T-helper 9 cell (primary cell): Measurements from ENCODE around the gene ACTG2.
"Not testable (repeated sequence)": the region's sequence is repeated elsewhere in the genome, so short reads cannot be mapped to it uniquely, and the experiment has no call there.

Experiments used
- DNase-seq: peaks from one replicate; pipeline ENCODE4 v3.0.0-alpha.2; 2020

The ACTG2 gene

GRCh38 chr2:73937899-73938298 lies 45.1 kb downstream of the ACTG2 start:
- DNase-seq: no peak

- DNase-seq: no peak
Measured at GRCh38 chr2:73938718-73939352, 46.0 kb downstream of the ACTG2 start.

DNA sequence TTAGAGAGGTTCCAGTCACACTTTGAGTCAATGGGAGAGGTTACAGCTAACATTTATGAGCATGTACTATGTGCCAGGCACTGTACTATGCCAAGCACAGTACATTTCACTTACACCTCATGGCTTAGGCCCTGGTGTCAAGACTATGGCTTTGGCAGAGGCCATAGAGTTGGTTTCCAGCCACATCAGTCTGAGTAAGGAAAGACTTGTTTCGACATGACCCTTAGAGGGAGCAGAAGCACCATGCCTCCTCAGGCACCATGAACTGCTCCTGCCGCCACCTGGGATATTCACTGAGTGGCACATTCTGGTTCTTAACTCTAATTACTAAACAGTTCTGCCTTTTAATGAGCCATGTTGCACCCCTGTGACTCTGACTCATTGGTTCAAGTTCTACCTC lies 46.6 kb downstream of the ACTG2 start:
- no peak for DNase-seq

DNA sequence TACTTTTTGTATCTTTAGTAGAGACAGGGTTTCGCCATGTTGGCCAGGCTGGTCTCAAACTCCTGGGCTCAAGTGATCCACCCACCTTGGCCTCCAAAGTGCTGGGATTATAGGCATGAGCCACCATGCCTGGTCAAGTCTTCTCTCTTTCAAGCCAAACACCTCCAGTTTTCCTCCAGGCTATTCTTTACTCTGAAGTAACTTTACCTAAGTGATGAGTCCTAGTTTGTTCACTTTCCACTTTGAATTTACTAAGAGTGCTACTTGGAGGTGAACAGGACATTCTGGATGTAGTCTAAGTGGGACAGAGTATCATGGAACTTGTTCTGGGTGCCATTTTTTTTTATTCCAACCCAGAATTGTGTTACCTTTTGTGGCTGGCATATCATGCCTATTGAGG lies 47.3 kb downstream of the ACTG2 start:
- DNase-seq: not testable (repeated sequence)

GRCh38 chr2:73942664-73943063 lies 49.9 kb downstream of the ACTG2 start:
- no peak for DNase-seq

DNA sequence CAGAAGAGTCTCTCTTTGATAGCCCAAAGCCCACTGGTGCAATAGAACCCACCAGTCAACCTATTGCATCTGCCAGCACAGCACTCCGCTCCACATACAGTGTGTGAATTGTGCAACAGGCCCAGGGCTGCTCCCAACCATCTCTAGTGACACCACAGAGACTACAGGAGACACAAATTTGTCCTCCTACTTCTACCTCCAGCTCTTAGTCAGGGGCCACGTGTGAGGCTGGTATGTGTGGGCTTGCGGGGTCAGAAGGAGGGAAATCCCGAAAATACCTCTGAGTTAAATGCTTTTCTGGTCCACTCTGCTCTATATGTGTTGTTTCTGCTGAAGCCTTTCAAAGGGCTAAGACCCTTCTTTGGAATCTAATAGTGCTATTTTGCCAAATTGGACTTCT lies 51.9 kb downstream of the ACTG2 start:
- DNase-seq: no peak

DNA sequence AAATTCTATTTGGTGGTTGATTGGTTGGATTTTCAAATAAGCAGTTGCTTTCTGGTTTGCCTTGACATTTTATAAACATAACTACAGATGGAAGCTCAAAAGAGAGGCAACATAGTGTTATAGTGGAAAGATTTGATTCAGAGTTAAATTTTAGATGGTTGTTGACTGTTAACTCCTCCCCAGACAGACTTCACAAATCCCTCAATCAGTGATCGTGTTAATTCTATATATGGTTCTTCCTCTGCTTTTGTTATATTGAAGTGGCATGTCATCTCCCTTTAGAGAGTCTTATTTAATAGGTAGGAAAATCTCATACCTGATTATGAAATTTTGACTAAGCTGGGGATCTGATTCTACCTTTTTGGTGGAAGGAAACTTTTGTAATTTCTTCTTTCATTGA lies 53.4 kb downstream of the ACTG2 start:
- DNase-seq: no peak

- no peak for DNase-seq
Measured at GRCh38 chr2:73946666-73947065, 53.9 kb downstream of the ACTG2 start.

DNA sequence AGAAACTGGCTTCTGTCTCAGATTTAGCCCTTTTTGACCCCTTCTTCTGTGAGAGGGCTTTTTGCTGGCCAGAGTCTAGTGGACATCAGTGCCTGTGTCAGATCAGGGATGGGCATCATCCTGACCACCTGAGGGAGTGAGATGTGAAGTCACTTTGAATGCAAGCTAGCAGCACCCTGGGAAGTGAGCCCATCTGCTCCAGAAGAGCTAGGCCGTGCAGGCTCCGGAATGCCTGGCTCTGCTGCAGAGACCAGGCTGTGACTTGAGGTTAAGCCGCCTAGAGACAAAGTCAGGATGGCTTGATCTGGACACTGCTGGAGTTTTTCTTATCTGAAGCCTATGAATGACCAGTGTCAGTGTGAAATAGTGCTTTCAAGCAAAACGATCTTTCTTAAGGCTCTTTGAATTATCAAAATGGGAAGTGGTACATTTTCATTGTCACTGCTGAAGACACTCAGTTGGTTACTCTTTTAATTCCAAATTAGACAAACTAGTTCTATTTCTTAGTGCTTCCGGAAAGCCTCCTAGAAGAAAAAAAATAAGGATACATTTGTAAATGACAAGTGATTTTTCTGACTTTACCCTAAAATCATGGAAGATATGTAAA lies 54.7 kb downstream of the ACTG2 start:
- no peak for DNase-seq

- DNase-seq: no peak
Measured at GRCh38 chr2:73949802-73950201, 57.0 kb downstream of the ACTG2 start.

GRCh38 chr2:73952499-73953446 lies 60.0 kb downstream of the ACTG2 start:
- no peak for DNase-seq

- no peak for DNase-seq
Measured at GRCh38 chr2:73956218-73956865, 63.5 kb downstream of the ACTG2 start.

- DNase-seq: no peak
Measured at GRCh38 chr2:73961274-73961673, 68.5 kb downstream of the ACTG2 start.

- DNase-seq: no peak
Measured at GRCh38 chr2:73961823-73962615, 69.2 kb downstream of the ACTG2 start.

GRCh38 chr2:73962798-73963197 lies 70.0 kb downstream of the ACTG2 start:
- no peak for DNase-seq

- no peak for DNase-seq
Measured at GRCh38 chr2:73963385-73964120, 70.7 kb downstream of the ACTG2 start.

- DNase-seq: no peak
Measured at GRCh38 chr2:73964223-73964622, 71.4 kb downstream of the ACTG2 start.

GRCh38 chr2:73965053-73965452 lies 72.2 kb downstream of the ACTG2 start:
- no peak for DNase-seq

DNA sequence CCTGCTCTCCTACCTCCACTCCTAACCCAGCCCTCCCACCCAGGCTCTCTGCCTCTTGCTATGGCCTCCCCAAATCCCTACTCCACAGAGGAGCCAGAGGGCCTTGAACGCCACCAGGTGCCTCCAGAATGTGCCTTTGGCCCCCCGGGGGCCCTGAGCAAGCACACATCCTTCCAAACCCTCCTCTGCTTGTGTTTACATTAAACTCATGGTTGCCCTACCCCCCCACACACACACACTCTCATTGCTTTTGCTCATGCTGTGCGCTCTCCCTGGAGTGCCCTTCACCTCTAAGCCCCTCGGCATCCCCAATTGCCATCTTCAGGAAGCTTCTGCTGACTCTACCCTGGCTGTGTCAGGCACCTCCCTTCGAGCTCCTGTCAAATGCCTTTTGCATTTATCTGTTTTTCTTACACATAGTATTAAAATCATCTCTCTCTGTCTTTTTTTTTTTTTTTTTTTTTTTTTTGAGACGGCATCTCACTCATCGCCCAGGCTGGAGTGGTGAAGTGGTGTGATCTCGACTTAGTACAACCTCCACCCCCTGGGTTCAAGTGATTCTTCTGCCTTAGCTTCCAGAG lies 75.6 kb downstream of the ACTG2 start:
- DNase-seq: no peak

DNA sequence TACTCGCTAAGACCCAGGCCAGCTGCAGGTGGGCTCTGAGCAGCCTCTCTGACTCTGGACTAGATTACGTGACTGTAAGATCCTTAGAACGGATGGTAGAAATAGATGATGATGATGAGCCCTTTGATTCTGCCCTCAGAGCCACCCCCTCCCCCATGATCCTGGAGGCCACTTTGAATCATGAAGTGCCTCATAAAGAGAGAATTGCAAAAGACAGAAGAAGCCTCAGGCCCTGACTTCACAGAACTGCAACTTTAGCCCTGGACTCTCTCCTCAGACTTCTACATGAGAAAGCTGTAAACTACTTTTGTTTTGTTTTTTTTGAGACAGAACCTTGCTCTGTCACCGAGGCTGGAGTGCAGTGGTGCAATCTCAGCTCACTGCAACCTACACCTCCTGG lies 76.5 kb downstream of the ACTG2 start:
- DNase-seq: no peak
